Measurements from ENCODE around the gene BCL11A.

The BCL11A gene

GRCh38 chr2:60442608-60443007 lies 110.8 kb downstream of the BCL11A start:
- Histone ChIP-seq H3K4me3 (no peak overlapping the region), H3K9me3 (ENCODE audit: low read depth, low read length) (no peaks in the 10 kb centered on the region), H3K36me3 (ENCODE audit: insufficient read depth, low read length) (no peaks in the 10 kb centered on the region), H3K9ac (ENCODE audit: insufficient read length) (no peak overlapping the region), H3K27ac (no peak overlapping the region)
- TF ChIP-seq POLR2AphosphoS5 (IDR thresholded peaks at IDR 0.05; ENCODE audit: borderline replicate concordance, low read depth, low read length): no peak
- TF ChIP-seq EZH2 (IDR thresholded peaks at IDR 0.05): no peak
- DNase-seq (ENCODE audit: low read depth, low spot score): no peak

GRCh38 chr2:60441800-60442199 lies 111.7 kb downstream of the BCL11A start:
- no peak for DNase-seq (ENCODE audit: low read depth, low spot score)
- Histone ChIP-seq H3K27ac (no peak overlapping the region), H3K4me3 (no peak overlapping the region), H3K36me3 (ENCODE audit: insufficient read depth, low read length) (no peaks in the 10 kb centered on the region), H3K9ac (ENCODE audit: insufficient read length) (no peak overlapping the region), H3K9me3 (ENCODE audit: low read depth, low read length) (no peaks in the 10 kb centered on the region)
- TF ChIP-seq FOXP2 (optimal IDR thresholded peaks at IDR 0.05; ENCODE audit: control extremely low read depth, extremely low read length, insufficient read depth) (no peak), POLR2AphosphoS5 (IDR thresholded peaks at IDR 0.05; ENCODE audit: borderline replicate concordance, low read depth, low read length) (no peak), EZH2 (IDR thresholded peaks at IDR 0.05) (no peak)

GRCh38 chr2:60440767-60441163 lies 112.7 kb downstream of the BCL11A start:
- no peak for TF ChIP-seq EZH2 (IDR thresholded peaks at IDR 0.05)
- TF ChIP-seq POLR2AphosphoS5 (IDR thresholded peaks at IDR 0.05; ENCODE audit: borderline replicate concordance, low read depth, low read length): no peak
- no peak for TF ChIP-seq FOXP2 (optimal IDR thresholded peaks at IDR 0.05; ENCODE audit: control extremely low read depth, extremely low read length, insufficient read depth)
- H3K9me3 ChIP-seq (ENCODE audit: low read depth, low read length): no peaks in the 10 kb centered on the region
- no peak overlapping the region for H3K27ac ChIP-seq
- DNase-seq (ENCODE audit: low read depth, low spot score): no peak
- no peak overlapping the region for H3K9ac ChIP-seq (ENCODE audit: insufficient read length)
- H3K36me3 ChIP-seq (ENCODE audit: insufficient read depth, low read length): no peaks in the 10 kb centered on the region
- H3K4me3 ChIP-seq: no peak overlapping the region

GRCh38 chr2:60440079-60440766 lies 113.2 kb downstream of the BCL11A start:
- TF ChIP-seq EZH2 (IDR thresholded peaks at IDR 0.05) (no peak), POLR2AphosphoS5 (IDR thresholded peaks at IDR 0.05; ENCODE audit: borderline replicate concordance, low read depth, low read length) (no peak), FOXP2 (optimal IDR thresholded peaks at IDR 0.05; ENCODE audit: control extremely low read depth, extremely low read length, insufficient read depth) (no peak)
- Histone ChIP-seq H3K36me3 (ENCODE audit: insufficient read depth, low read length) (no peaks in the 10 kb centered on the region), H3K27ac (no peak overlapping the region), H3K4me3 (no peak overlapping the region), H3K9me3 (ENCODE audit: low read depth, low read length) (no peaks in the 10 kb centered on the region), H3K9ac (ENCODE audit: insufficient read length) (no peak overlapping the region)
- no peak for DNase-seq (ENCODE audit: low read depth, low spot score)

GRCh38 chr2:60439219-60439974 lies 114.1 kb downstream of the BCL11A start:
- Histone ChIP-seq H3K9me3 (ENCODE audit: low read depth, low read length) (no peaks in the 10 kb centered on the region), H3K27ac (no peak overlapping the region), H3K9ac (ENCODE audit: insufficient read length) (no peak overlapping the region), H3K36me3 (ENCODE audit: insufficient read depth, low read length) (no peaks in the 10 kb centered on the region), H3K4me3 (no peak overlapping the region)
- no peak for DNase-seq (ENCODE audit: low read depth, low spot score)
- TF ChIP-seq EZH2 (IDR thresholded peaks at IDR 0.05): no peak
- no peak for TF ChIP-seq POLR2AphosphoS5 (IDR thresholded peaks at IDR 0.05; ENCODE audit: borderline replicate concordance, low read depth, low read length)
- TF ChIP-seq FOXP2 (optimal IDR thresholded peaks at IDR 0.05; ENCODE audit: control extremely low read depth, extremely low read length, insufficient read depth): no peak

- Histone ChIP-seq H3K27ac (no peak overlapping the region), H3K9me3 (ENCODE audit: low read depth, low read length) (no peaks in the 10 kb centered on the region), H3K9ac (ENCODE audit: insufficient read length) (no peak overlapping the region), H3K36me3 (ENCODE audit: insufficient read depth, low read length) (no peaks in the 10 kb centered on the region), H3K4me3 (no peak overlapping the region)
- TF ChIP-seq FOXP2 (optimal IDR thresholded peaks at IDR 0.05; ENCODE audit: control extremely low read depth, extremely low read length, insufficient read depth): no peak
- TF ChIP-seq POLR2AphosphoS5 (IDR thresholded peaks at IDR 0.05; ENCODE audit: borderline replicate concordance, low read depth, low read length): no peak
- no peak for TF ChIP-seq EZH2 (IDR thresholded peaks at IDR 0.05)
- no peak for DNase-seq (ENCODE audit: low read depth, low spot score)
Observed at GRCh38 chr2:60438653-60439052, 114.8 kb downstream of the BCL11A start.

- H3K9me3 ChIP-seq (ENCODE audit: low read depth, low read length): no peaks in the 10 kb centered on the region
- no peak overlapping the region for H3K4me3 ChIP-seq
- no peak overlapping the region for H3K9ac ChIP-seq (ENCODE audit: insufficient read length)
- TF ChIP-seq POLR2AphosphoS5 (IDR thresholded peaks at IDR 0.05; ENCODE audit: borderline replicate concordance, low read depth, low read length): no peak
- no peak overlapping the region for H3K27ac ChIP-seq
- DNase-seq (ENCODE audit: low read depth, low spot score): no peak
- no peaks in the 10 kb centered on the region for H3K36me3 ChIP-seq (ENCODE audit: insufficient read depth, low read length)
Observed at GRCh38 chr2:60438131-60438530, 115.3 kb downstream of the BCL11A start.

GRCh38 chr2:60437080-60437696 lies 116.3 kb downstream of the BCL11A start:
- Histone ChIP-seq H3K27ac (no peak overlapping the region), H3K9ac (ENCODE audit: insufficient read length) (no peak overlapping the region), H3K36me3 (ENCODE audit: insufficient read depth, low read length) (no peaks in the 10 kb centered on the region), H3K4me3 (no peak overlapping the region), H3K9me3 (ENCODE audit: low read depth, low read length) (no peaks in the 10 kb centered on the region)
- no peak for DNase-seq (ENCODE audit: low read depth, low spot score)
- no peak for TF ChIP-seq FOXP2 (optimal IDR thresholded peaks at IDR 0.05; ENCODE audit: control extremely low read depth, extremely low read length, insufficient read depth)
- no peak for TF ChIP-seq POLR2AphosphoS5 (IDR thresholded peaks at IDR 0.05; ENCODE audit: borderline replicate concordance, low read depth, low read length)
- TF ChIP-seq EZH2 (IDR thresholded peaks at IDR 0.05): no peak

All from SK-N-MC (cell line).